Ishikawa (cell line): ENCODE data around the gene RGS7.

ENCODE experiments used
- CEBPB ChIP-seq: IDR thresholded peaks from 2 replicates; pipeline ENCODE4 v1.6.1; 2012
- CREB1 ChIP-seq: IDR thresholded peaks from 2 replicates; pipeline ENCODE4 v1.6.1; 2012; ENCODE audit warnings: low read depth
- EGR1 ChIP-seq: IDR thresholded peaks from 2 replicates; pipeline ENCODE4 v1.6.1; 2012
- EP300 ChIP-seq: IDR thresholded peaks from 2 replicates; pipeline ENCODE4 v1.6.1; 2012; ENCODE audit warnings: borderline replicate concordance
- FOXM1 ChIP-seq: IDR thresholded peaks from 2 replicates; pipeline ENCODE4 v1.6.1; 2012; ENCODE audit warnings: low read depth, borderline replicate concordance
- MAX ChIP-seq: IDR thresholded peaks from 2 replicates; pipeline ENCODE4 v1.6.1; 2012
- NFIC ChIP-seq: IDR thresholded peaks from 2 replicates; pipeline ENCODE4 v1.6.1; 2012
- RAD21 ChIP-seq: IDR thresholded peaks from 2 replicates; pipeline ENCODE4 v1.6.1; 2012; ENCODE audit warnings: low read depth
- TAF1 ChIP-seq: IDR thresholded peaks from 2 replicates; pipeline ENCODE4 v1.6.1; 2012; ENCODE audit warnings: low read depth, mild to moderate bottlenecking
- TCF12 ChIP-seq: IDR thresholded peaks from 2 replicates; pipeline ENCODE4 v1.6.1; 2012; ENCODE audit warnings: low read depth
- TEAD4 ChIP-seq: IDR thresholded peaks from 2 replicates; pipeline ENCODE4 v1.6.1; 2012
- YY1 ChIP-seq: IDR thresholded peaks from 2 replicates; pipeline ENCODE4 v1.6.1; 2012; ENCODE audit warnings: low read depth
- ZBTB7A ChIP-seq: IDR thresholded peaks from 2 replicates; pipeline ENCODE4 v1.6.1; 2012; ENCODE audit warnings: low read depth
- TF ChIP-seq, protein P1 (sequence below): IDR thresholded peaks from 2 replicates; pipeline ENCODE4 v1.6.1; 2012
- TF ChIP-seq, protein P2 (sequence below): IDR thresholded peaks from 2 replicates; pipeline ENCODE4 v1.6.1; 2012; ENCODE audit warnings: low read depth, mild to moderate bottlenecking

The RGS7 gene

DNA sequence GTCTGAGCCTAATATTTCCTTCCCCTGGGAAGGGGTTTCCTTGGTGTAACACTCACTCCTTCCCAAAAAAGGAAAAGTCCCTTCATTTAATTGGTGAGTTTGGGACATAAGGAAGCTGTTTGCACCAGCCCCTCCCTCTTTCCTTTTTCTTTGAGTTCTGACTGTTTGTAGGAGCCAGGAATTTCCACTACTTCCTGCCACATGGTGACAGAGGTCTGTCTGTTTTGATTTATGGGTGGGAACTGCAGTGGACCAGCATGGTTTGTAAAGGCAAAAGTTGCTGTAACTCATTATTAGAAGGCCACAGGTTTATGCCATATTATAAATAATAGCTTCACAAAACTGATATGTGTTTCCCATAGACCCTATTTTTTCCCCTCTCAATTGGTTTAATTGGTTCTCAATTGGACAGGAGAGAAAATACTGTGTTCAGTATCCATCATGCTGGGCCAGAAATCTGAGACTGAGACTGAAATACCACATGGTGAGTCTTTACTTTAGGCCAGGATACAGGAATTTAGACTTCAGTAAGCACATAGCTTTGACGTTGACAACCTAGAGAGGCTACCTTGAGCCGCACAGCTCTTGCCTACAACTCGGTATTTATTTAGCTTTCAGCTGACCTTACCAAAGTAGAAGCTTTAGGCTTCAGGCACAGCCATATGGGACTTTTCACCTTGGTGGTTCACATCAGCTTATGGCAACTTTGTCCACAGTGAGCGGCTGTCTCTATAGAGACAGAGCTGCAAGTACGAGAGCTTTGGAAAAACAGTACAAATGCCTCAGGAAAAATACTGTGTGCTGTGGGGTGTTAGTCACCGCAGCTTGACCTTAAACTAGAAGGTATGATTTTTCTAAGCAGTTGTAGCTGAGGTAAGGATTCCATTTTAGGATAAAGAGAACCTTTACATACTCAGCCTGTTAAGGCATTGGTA, 40.0 kb upstream of the RGS7 start:
- TF ChIP-seq, protein P1, sequence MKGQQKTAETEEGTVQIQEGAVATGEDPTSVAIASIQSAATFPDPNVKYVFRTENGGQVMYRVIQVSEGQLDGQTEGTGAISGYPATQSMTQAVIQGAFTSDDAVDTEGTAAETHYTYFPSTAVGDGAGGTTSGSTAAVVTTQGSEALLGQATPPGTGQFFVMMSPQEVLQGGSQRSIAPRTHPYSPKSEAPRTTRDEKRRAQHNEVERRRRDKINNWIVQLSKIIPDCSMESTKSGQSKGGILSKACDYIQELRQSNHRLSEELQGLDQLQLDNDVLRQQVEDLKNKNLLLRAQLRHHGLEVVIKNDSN, result no peak
- TF ChIP-seq RAD21, result no peak
- no peak for TF ChIP-seq NFIC
- TF ChIP-seq CREB1, result no peak
- TF ChIP-seq TAF1, result no peak

- no peak for TF ChIP-seq CREB1
- no peak for TF ChIP-seq EP300
- TF ChIP-seq, protein P1, result no peak
- TF ChIP-seq, protein P2, sequence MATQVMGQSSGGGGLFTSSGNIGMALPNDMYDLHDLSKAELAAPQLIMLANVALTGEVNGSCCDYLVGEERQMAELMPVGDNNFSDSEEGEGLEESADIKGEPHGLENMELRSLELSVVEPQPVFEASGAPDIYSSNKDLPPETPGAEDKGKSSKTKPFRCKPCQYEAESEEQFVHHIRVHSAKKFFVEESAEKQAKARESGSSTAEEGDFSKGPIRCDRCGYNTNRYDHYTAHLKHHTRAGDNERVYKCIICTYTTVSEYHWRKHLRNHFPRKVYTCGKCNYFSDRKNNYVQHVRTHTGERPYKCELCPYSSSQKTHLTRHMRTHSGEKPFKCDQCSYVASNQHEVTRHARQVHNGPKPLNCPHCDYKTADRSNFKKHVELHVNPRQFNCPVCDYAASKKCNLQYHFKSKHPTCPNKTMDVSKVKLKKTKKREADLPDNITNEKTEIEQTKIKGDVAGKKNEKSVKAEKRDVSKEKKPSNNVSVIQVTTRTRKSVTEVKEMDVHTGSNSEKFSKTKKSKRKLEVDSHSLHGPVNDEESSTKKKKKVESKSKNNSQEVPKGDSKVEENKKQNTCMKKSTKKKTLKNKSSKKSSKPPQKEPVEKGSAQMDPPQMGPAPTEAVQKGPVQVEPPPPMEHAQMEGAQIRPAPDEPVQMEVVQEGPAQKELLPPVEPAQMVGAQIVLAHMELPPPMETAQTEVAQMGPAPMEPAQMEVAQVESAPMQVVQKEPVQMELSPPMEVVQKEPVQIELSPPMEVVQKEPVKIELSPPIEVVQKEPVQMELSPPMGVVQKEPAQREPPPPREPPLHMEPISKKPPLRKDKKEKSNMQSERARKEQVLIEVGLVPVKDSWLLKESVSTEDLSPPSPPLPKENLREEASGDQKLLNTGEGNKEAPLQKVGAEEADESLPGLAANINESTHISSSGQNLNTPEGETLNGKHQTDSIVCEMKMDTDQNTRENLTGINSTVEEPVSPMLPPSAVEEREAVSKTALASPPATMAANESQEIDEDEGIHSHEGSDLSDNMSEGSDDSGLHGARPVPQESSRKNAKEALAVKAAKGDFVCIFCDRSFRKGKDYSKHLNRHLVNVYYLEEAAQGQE, result no peak
- no peak for TF ChIP-seq MAX
- TF ChIP-seq CEBPB, result no peak
- TF ChIP-seq TAF1, result no peak
- TF ChIP-seq EGR1, result no peak
- TF ChIP-seq TEAD4, result no peak
- TF ChIP-seq YY1, result no peak
- TF ChIP-seq TCF12, result no peak
- no peak for TF ChIP-seq ZBTB7A
- TF ChIP-seq NFIC, result no peak
- no peak for TF ChIP-seq RAD21
- no peak for TF ChIP-seq FOXM1
These were observed 35.1 kb upstream of the RGS7 start for GRCh38 chr1:241391926-241392710.

DNA sequence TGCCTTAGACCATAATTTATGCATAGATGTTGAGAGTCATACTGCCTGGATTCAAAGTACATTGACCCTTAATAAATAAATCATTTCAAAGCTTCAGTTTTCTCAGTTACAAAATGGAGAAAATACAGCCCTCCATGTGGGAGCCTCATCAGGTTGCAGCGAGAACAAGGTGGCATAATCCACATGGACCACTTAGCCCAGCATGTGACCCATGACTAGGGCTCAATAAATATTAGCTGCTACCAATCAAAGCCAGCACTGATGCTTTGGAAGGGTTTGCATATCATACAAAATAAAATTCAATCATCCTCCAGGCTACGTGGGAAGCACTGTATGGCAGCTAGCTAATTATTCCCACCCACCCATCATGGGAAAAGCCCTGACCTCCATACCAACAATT, 33.5 kb upstream of the RGS7 start:
- TF ChIP-seq NFIC (no peak), FOXM1 (no peak), TEAD4 (no peak), YY1 (no peak), TAF1 (no peak)

DNA sequence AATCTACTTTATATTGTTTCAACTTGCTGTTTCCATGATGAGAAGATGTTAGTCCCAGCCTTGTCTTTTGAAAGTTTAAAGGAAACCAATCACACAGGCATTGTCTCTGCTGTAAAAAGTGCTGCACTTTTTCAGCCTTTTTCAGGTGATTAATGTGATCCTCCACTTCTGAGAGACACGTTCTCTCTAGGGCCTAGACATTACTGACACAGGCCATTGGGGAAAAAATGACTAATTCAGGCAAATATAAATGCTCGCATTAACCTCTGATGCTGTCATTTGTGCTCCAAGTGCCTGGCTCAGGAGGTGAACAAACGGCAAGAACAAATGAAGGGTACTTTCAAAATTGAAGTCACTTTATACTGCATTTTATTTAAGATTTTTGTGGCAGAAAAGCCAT, 32.4 kb upstream of the RGS7 start:
- TF ChIP-seq RAD21 (no peak), YY1 (no peak), FOXM1 (no peak), EP300 (no peak), CREB1 (no peak), MAX (no peak), EGR1 (no peak), TEAD4 (no peak), ZBTB7A (no peak), TAF1 (no peak), CEBPB (no peak), NFIC (no peak), TCF12 (no peak)
- TF ChIP-seq, protein P2, result no peak
- TF ChIP-seq, protein P1, result no peak

DNA sequence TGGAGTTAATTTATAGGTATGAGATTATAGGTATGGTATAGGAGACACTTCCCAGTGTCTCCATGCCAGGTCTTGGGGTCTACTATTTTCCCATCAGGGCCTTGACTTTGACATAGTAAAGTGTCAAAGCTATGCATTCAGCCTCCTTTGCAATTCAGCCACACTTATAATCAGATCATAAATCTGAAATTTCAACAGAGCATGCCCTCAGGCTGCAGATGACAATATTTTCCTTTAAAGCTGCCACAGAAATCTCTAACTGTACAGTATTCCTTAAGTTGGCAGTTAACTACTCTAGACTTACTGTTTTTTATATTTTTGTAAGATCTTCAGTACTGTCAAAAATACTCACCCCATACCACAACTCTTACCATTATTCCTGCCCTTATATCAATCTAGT, 30.2 kb upstream of the RGS7 start:
- TF ChIP-seq, protein P1, result no peak
- TF ChIP-seq YY1, result no peak
- no peak for TF ChIP-seq CEBPB
- no peak for TF ChIP-seq RAD21
- TF ChIP-seq TAF1, result no peak
- TF ChIP-seq CREB1, result no peak
- TF ChIP-seq EP300, result no peak
- TF ChIP-seq, protein P2, result no peak
